ENCODE data around the gene COX20.

COX20 gene

GRCh38 chr1:244874974-244875579, 39.6 kb downstream of the COX20 start:
- no peak for DNase-seq (ENCODE audit: low read depth in 3 of 3)

DNA sequence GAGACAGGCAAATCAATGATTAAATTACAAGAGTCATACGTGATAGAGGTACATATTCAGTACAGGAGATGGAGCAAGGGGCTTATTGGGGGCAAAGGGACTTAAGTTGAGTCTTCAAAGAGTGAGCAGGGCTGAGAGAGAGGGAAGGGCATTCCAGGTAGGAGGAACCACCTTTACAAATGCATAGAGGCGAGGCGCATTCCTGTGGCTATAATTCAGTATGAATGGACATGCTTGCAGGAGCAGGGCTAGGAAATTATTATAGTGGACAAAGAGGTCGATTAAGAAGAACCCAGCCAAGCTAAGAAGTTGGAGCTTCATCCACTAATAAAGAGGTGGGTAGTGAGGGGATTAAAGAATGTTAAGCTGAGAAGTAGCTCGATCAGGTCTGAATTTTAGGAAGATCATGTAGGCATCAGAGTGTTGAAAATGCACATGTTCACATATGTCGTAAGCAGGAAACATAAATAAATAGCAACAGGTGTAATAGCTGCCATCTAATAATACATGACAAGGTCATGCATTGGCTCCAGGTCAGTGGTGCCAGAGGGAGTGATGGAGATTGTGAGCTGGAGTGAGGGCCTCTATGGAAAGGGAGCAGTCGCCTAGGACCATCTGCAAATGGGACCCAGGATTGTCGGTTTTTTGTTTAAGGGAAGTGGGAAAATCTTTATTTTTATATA, 40.9 kb downstream of the COX20 start:
- no peak for DNase-seq (ENCODE audit: low read depth in 3 of 3)

DNA sequence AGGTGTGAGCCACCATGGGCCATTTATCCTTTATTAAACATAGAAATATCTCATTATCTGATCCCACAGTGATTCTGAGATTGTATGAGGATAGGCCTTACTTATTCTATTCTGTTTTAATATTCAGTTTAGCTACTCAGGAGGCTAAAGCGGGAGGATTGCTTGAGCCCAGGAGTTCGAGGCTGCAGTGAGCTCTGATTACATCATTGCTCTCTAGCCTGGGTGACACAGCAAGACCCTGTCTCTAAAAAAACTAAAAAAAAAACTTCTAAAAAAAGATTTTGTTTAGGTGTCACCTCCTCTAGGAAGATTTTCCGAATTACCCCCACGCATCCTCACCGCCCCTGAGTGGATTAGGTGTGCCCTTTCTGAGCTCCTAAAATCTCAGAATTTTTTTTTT, 43.2 kb downstream of the COX20 start:
- no peak for DNase-seq (ENCODE audit: low read depth in 3 of 3)

DNA sequence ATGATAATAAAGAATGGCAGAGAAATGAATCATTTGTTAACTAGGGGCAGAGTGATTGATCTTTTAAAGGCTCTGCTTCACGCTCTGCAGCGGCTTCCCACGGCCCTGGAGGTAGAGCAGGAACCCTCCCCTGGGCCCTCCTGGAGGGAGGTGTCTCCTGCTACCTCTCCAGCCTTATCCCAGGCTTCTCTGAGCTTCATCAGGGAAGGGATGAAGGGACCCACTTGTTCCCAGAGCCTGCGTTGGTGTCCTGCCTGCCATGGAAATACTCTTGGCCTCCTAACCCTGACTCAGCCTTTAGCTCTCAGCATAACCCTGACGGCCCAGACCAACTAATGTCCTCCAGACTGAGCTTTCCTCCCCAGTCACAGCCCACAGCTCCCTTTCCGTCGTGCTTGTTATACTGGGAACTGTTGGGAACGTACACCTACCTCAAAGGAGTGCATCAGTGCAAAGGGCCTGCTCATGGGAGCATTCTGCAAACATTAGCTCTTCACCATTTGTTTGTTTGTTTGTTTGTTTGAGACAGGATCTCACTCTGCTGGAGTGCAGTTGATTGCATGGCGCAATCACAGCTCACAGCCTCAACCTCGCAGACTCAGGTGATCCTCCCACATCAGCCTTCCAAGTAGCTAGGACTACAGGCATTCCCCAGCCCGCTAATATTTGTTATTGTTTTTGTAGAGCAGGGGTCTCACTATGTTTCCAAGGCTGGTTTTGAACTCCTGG, 46.3 kb downstream of the COX20 start:
- no peak for DNase-seq (ENCODE audit: low read depth in 3 of 3)

DNA sequence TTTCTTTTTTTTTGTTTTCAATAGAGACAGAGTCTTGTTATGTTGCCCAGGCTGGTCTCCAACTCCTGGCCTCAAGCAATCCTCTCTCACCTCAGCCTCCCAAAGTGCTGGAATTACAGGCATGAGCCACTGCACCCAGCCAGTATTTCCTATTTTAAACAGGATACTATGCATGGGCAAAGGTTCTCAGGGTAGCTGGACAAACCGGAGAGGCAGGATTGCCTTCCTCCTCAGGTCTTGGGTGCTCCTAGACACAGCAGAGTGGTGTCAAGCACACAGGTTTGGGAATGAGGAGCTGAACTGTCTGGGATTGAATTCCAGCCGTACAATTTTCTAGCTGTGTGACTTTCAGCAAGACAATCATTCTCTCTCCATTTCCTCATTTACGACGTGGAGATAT, 51.8 kb downstream of the COX20 start:
- no peak for DNase-seq (ENCODE audit: low read depth in 3 of 3)

DNA sequence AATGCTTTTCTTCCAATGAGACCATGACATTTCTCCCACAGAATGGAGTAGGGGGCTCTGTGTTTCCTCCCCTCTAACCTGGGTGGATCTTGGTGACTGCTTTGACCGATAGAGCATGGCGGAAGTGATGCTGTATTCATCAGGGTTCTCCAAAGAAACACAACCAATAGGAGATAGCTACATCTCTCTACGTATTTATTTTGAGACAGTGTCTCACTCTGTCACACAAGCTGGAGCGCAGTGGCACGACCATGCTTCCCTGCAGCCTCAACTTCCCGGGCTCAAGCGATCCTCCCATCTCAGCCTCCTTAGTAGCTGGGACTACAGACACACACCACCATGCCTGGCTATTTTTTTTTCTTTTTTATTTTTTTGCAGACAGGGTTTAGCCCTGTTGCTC, 58.4 kb downstream of the COX20 start:
- DNase-seq (ENCODE audit: low read depth in 3 of 3), result no peak
